Natural killer cell treated with Interleukin-12 subunit alpha and Interleukin-12 subunit beta and Interleukin-15 and Interleukin-18, amount 100 ng/mL, for 72 hours (primary cell): Measurements from ENCODE around the gene ANO1. TPM values are rescaled to one million over a fixed set of nuclear protein-coding genes. Genes with fewer than 3 reads are reported as not detected.
A peak's percentile ranks its signal among the peaks of the same experiment; 100 is the strongest.

Source experiments
- ATAC-seq, 2 donors: fragments of 150-1000 bp; cut with Tn5 transposase in 1 of 2; sonication (Bioruptor Pico), chemical (Tn5 transposase) in 1 of 2; 2 replicates each; pipeline ENCODE4 v1.10.0; 2021
- DNase-seq: peaks from one replicate; pipeline ENCODE4 v3.0.0; 2022; ENCODE audit warnings: low spot score
- H3K27ac Mint-ChIP-seq, 2 donors: 1 replicate in 1 of 2; 2 replicates in 1 of 2; pipeline ENCODE4 v1.8.0; 2022; ENCODE audit warnings: mixed read lengths in 2 of 2, mild to moderate bottlenecking in 1 of 2, moderate library complexity in 1 of 2
- H3K27me3 Mint-ChIP-seq, 2 donors: 1 replicate in 1 of 2; 2 replicates in 1 of 2; pipeline ENCODE4 v1.8.0; 2022; ENCODE audit warnings: mixed read lengths in 2 of 2
- H3K36me3 Mint-ChIP-seq: one replicate; pipeline ENCODE4 v1.8.0; 2022; ENCODE audit warnings: mixed read lengths
- H3K4me1 Mint-ChIP-seq, 2 donors: 1 replicate in 1 of 2; 2 replicates in 1 of 2; pipeline ENCODE4 v1.8.0; 2022; ENCODE audit warnings: low read depth in 2 of 2, mixed read lengths in 2 of 2, mild to moderate bottlenecking in 1 of 2
- H3K4me3 Mint-ChIP-seq: one replicate; pipeline ENCODE4 v1.8.0; 2022; ENCODE audit warnings: mixed read lengths
- H3K9me3 Mint-ChIP-seq: 2 replicates; pipeline ENCODE4 v1.8.0; 2022; ENCODE audit warnings: mixed read lengths
- total RNA-seq, 2 donors: library from RNA; stranded (reverse); gene quantifications; one replicate each; pipeline ENCODE4 v1.2.3, GENCODE V29; 2022

Gene ANO1
- total RNA-seq, 2 donors from 2014 or later: not detected

DNA sequence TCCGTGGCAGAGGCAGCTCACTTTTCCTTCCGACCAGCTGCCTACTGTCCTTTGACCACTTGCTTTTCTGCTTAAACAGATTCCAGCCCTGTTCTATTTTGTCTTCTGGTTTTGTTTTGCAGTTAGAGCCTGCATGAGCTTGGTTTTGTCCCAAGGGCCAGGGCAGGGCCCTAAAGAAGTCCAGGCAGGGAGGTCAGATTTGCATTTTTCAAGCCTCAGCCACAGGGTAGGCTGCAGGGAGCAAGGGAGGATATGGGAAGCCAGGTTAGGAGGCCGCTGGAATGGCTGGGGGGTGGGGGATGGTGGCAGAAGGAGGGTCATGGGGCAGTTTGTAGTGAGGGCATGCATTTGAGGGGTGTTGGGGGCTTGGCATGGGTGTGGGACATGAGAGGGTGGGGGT lies 148.1 kb downstream of the ANO1 start:
- H3K4me3 Mint-ChIP-seq: no peak overlapping the region
- H3K9me3 Mint-ChIP-seq: no peaks in the 10 kb centered on the region
- H3K27me3 Mint-ChIP-seq: peaks cover 4 to 8% of the 10 kb centered on the region in 2 donors
- H3K36me3 Mint-ChIP-seq: no peaks in the 10 kb centered on the region
- ATAC-seq (no peak), DNase-seq (no peak)
- no peak overlapping the region for H3K27ac Mint-ChIP-seq
- H3K4me1 Mint-ChIP-seq: no peaks in the 10 kb centered on the region

DNA sequence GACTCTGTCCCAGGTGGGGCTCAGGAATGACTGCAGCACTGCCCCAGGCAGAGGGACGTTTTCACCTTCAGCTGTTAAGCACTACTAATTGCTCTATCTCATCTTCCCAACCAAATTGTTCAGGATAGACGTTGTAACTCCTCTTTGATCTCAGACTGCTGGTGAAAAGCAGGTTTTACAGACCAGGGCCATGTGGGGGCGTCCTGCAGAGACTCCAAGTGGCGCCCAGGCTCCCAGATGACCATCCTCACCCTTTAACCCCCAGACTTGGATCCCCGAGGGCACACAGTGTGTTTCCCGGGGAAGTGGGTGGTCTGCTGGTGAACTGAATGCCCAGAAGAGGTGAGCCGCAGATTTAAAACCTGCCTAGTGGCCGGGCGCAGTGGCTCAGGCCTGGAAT lies 148.8 kb downstream of the ANO1 start:
- H3K9me3 Mint-ChIP-seq: no peaks in the 10 kb centered on the region
- ATAC-seq: no peak
- DNase-seq: no peak
- no peak overlapping the region for H3K4me3 Mint-ChIP-seq
- H3K27me3 Mint-ChIP-seq: peaks cover 4 to 8% of the 10 kb centered on the region in 2 donors
- no peaks in the 10 kb centered on the region for H3K4me1 Mint-ChIP-seq
- no peaks in the 10 kb centered on the region for H3K36me3 Mint-ChIP-seq
- H3K27ac Mint-ChIP-seq: no peak overlapping the region

DNA sequence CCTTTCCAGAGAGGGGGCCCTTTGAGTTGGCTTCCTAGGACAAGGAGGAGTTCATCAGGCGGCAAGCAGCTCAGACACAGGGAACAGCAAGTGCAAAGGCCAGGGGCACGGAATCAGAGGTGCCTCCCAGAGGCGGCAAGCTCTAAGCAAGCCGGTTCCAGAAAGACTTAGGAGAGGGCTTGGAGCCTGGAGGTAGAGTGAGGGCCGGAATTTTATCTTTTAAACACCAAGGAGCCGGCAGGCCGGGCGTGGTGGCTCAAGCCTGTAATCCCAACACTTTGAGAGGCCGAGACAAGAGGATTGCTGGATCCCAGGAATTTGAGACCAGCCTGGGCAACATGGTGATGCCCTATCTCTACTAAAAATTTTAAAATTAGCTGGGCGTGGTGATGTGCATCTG lies 151.6 kb downstream of the ANO1 start:
- H3K27ac Mint-ChIP-seq: no peak overlapping the region
- H3K4me1 Mint-ChIP-seq: no peaks in the 10 kb centered on the region
- ATAC-seq: no peak
- no peak for DNase-seq
- H3K9me3 Mint-ChIP-seq: no peaks in the 10 kb centered on the region
- no peak overlapping the region for H3K4me3 Mint-ChIP-seq
- no peaks in the 10 kb centered on the region for H3K36me3 Mint-ChIP-seq
- H3K27me3 Mint-ChIP-seq: peaks cover 0 to 8% of the 10 kb centered on the region in 2 donors

DNA sequence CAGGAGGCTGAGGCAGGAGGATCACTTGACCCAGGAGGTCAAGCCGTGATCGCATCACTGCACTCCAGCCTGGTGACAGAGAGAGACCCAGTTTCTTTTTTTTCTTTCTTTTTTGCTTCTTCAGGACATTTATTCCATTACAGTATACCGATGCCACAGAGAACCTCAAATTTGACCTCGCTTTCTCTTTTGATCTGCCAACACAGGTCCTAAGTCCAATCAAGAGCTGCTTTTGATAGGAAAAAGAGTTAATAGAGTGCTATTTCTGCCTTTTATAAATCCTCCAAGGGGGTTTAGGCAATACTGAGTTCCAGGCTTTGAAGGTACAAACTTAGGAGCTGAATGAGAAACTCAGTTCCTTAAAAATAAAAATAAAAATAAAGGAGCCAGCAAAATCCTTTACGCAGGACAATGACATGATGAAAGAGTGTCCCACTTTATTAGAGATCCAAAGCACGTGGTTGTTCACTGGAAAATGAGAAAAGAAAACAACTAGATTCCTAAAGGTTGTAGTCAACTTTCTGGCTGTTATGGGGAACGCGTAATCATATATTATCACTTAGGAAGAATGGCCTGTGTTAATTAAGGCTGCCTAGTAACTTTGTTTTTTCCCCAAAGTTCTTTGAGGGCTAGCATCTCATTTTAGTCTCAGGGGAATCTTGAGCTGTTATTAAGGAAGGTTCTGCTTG lies 152.2 kb downstream of the ANO1 start:
- peaks cover 0 to 8% of the 10 kb centered on the region in 2 donors for H3K27me3 Mint-ChIP-seq
- no peak overlapping the region for H3K27ac Mint-ChIP-seq
- H3K4me1 Mint-ChIP-seq: no peaks in the 10 kb centered on the region
- DNase-seq: no peak
- H3K4me3 Mint-ChIP-seq: no peak overlapping the region
- no peak for ATAC-seq
- H3K9me3 Mint-ChIP-seq: no peaks in the 10 kb centered on the region
- no peaks in the 10 kb centered on the region for H3K36me3 Mint-ChIP-seq

DNA sequence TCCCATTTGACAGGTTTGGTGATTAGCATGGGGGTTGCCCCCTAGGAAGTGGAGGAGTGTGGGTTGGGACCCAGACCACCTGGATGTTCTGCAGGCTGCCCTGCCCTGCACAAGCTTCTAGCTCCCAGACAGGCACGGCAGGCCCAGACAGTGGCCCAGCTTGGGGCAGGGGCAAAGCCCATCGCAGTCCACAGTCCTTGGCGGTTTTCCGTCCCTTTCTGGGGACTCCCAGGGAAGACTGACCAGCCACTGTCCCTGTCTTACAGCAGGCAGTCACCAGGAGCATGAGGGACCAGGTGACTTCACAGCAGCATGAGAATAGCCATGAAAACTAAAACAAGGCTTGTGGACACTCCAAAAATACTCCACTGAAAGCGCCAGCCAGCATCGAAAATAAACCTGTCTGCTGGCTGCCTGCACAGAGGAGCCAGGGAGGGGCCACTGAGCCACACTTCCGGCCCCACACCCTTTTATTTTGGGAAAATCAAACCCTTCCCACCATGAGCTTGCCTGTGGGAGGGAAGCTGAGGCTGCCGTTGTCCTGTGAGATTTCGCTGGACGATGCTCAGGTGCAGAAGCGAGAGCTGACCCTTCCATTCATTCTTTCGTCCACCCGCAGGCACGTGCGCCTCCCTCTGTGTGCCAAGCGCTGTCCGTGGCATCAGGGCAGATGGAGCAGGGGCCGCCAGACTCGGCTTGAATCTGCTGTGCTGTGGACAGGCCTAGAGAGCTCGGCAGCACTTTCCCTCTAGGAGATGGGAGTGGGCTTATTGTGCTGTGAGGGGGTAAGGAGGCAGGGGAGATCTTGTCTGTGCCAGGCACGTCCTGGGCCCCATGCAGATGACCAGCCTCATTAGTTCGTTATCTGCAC lies 153.0 kb downstream of the ANO1 start:
- no peaks in the 10 kb centered on the region for H3K4me1 Mint-ChIP-seq

DNA sequence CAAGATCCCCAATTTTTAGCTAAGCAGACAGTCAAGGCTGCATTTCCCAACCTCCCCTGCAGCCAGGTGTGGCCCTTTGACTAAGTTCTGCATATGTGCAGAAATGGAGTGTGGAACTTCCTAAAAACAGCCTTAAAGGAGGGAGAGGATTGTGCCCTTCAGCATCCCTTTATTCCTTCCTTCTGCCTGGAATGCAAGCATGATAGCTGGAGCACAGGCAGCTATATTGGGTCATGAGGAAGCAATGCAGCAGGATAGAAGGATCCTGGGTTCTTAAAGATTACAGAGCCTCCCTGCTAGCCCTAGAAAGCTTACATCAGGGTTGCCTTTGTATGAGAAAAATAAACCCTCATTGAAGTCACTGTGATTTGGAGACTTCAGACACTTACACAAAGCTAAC lies 154.9 kb downstream of the ANO1 start:
- Mint-ChIP-seq H3K27me3 (peaks cover 6% of the 10 kb centered on the region in 2 donors), H3K27ac (no peak overlapping the region), H3K36me3 (no peaks in the 10 kb centered on the region), H3K4me3 (no peak overlapping the region), H3K4me1 (no peaks in the 10 kb centered on the region), H3K9me3 (no peaks in the 10 kb centered on the region)
- ATAC-seq (no peak), DNase-seq (no peak)

More for the DNA sequence above, 153.0 kb downstream of the ANO1 start:
- H3K4me3 Mint-ChIP-seq: no peak overlapping the region
- H3K9me3 Mint-ChIP-seq: no peaks in the 10 kb centered on the region
- H3K27ac Mint-ChIP-seq: no peak overlapping the region
- DNase-seq (no peak), ATAC-seq (no peak)
- H3K36me3 Mint-ChIP-seq: no peaks in the 10 kb centered on the region
- H3K27me3 Mint-ChIP-seq: peaks cover 0 to 8% of the 10 kb centered on the region in 2 donors

DNA sequence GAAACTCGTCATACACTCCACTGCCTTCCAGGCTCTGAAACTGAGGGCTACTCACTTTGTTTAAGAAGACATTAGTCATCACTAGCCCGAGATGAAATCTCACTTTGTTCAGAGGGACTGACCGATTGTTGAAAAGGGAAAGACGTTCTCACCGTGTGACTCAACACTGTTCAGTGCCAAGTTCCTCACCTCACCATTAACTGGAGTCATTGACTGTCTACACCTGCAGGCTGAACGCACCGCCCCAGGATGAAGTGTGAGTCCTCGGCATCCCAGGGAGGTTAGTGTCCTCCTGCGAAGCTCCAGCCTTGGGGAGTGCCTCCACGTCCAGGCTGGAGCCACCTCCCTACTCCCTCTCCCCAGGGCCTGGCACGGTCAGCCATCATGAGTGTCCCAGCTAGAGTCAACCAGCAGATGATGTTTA lies 155.4 kb downstream of the ANO1 start:
- ATAC-seq: peak in 1 of 2 donors; percentile 38
- H3K4me3 Mint-ChIP-seq: no peak overlapping the region
- DNase-seq: no peak
- H3K36me3 Mint-ChIP-seq: no peaks in the 10 kb centered on the region
- H3K27me3 Mint-ChIP-seq: peaks cover 6 to 7% of the 10 kb centered on the region in 2 donors
- H3K27ac Mint-ChIP-seq: no peak overlapping the region
- no peaks in the 10 kb centered on the region for H3K9me3 Mint-ChIP-seq
- H3K4me1 Mint-ChIP-seq: no peaks in the 10 kb centered on the region

DNA sequence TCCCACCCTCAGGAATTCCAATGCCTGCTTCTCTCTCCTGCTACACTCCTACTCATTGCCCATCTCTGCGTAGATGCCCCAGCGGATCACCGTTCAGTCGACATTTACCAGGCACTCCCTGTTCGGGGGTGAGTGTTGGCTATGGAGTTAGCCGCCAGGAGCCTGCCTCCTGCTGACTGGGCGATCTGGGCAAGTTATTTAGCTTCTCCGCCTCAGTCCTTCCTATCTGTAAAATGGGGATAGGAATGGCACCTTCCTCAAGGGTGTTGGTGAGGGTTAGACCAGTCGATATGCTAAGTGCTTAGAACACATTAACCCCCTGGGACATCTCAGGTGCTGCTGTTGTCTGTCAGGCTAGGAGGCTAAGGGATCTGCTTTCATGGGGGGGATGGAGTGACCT lies 155.8 kb downstream of the ANO1 start:
- no peaks in the 10 kb centered on the region for H3K36me3 Mint-ChIP-seq
- H3K4me1 Mint-ChIP-seq: no peaks in the 10 kb centered on the region
- H3K27ac Mint-ChIP-seq: no peak overlapping the region
- H3K4me3 Mint-ChIP-seq: no peak overlapping the region
- H3K9me3 Mint-ChIP-seq: no peaks in the 10 kb centered on the region
- no peak for DNase-seq
- peaks cover 6 to 7% of the 10 kb centered on the region in 2 donors for H3K27me3 Mint-ChIP-seq
- ATAC-seq: no peak

Other genes starting within 250 kb of the ANO1 start
- gene FADD, start 125.0 kb downstream of the ANO1 start, total RNA-seq: 10 to 100 TPM; 30.9 to 32.3 TPM
- gene PPFIA1, start 192.4 kb downstream of the ANO1 start, total RNA-seq: 10 to 100 TPM; 43.4 to 60.0 TPM